Activated CD4-positive, CD25-positive, alpha-beta regulatory T cell treated with anti-CD3 and anti-CD28 coated beads, Interleukin-2, amount 50 U/mL, for 16 hours (primary cell): ENCODE measurements around the gene HSPA12A.

Source experiments
- DNase-seq: peaks from one replicate; pipeline ENCODE4 v3.0.0-alpha.2; 2020; ENCODE audit warnings: low read depth, low spot score

Gene HSPA12A

DNA sequence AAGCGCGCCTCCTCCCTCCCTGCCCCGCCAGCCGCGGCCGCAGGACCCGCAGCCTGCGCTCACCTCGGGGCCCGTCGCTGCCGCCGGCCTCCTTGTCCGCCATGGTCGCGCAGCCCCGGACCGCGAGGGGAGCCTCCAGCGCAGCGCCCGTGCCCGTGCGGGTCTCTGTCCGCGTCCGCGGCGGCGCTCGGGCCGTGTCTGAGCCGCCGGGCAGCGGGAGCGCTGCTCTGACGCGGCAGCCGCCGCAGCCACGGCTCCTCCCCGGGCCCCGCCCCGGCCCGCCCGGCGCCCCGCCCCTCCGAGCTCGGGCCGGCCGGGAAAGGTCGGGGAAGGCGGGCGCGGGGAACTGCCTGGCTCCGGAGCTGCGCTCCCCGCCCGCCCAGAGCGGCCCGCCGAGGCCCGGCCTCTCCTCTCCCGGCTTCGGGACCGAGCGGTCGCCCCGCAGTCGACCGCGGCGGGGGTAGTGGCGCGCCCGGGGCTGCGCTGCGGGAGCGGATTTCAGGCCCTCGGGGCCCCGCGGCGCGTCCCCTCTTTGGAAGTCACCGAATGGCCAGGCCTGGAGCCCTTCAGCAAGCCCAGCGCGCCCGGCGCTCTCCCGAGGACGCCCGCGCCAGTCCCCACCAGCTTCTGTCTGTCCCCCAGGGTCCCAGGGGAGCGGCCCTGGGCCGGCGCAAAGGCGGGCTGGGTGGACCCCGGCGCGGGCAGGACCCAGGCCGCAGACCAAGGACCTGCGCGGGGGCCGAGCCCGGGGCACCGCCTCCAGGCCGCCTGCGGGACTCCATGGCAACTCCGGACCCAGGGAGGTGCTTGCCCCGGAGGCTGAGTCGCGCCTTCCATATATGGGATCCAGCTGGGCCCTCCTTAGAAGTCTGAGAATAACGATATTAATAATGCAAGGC lies at the start of gene HSPA12A:
HSPA12A (minus strand) TSS at position 200 of the 899 bp plus-strand sequence; CDS start at position 103, 97 bp downstream.
- no peak for DNase-seq

- DNase-seq, result no peak
These were observed 48.9 kb upstream of the HSPA12A start for GRCh38 chr10:116791241-116791640.

- peak; percentile 50 for DNase-seq
These were observed 45.7 kb upstream of the HSPA12A start for GRCh38 chr10:116787893-116788665.

DNA sequence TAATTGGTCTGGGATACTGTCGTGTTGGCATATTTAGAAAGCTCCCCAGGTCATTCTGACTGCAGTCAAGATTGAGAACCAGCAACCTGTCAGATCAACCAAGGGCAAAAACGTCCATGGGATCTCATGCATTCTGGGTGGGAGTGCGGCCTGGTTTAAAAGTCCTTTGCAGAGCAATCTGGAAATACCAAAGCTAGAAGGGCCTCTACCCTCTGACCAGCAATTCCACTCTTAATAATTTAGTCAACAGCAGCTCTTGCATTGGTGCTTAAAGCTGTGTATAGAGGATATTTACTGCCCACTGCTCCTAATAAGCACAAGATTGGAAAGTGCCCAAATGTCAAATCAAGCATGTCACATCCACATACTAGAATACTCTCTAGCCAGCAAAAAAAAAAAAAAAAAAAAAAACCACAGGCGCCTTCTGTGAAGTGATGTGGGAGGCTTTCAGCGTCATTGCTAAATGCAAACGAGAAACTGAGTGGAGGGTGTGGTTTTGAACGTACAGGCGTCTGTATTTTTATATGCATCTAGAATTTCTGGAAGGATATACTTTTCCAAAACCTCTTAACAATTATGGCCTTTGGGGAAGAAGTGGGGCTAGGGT lies 44.8 kb upstream of the HSPA12A start:
- no peak for DNase-seq

GRCh38 chr10:116785867-116786266 lies 43.5 kb upstream of the HSPA12A start:
- DNase-seq, result no peak

DNA sequence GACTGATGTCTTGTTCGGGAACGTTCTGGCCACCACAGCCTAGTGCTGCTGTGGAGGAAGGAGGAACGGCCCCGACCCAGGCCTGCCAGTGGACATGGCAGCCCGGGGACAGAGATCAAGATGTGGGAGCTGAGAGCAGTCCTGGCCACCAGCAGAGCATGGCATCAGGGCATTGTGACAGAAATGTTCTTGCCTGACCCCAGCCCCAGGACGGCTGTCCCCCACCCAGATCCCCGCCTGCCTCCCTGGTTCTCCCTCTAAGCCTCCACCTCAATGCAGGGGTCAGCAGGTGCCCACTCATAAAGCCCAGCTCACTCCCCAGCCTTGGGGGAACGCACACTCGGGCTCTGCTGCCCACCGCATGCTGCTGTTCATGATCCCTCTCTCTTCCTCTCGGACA lies 42.9 kb upstream of the HSPA12A start:
- DNase-seq, result no peak

GRCh38 chr10:116784651-116785050 lies 42.3 kb upstream of the HSPA12A start:
- no peak for DNase-seq

- no peak for DNase-seq
These were observed 41.7 kb upstream of the HSPA12A start for GRCh38 chr10:116784035-116784434.

DNA sequence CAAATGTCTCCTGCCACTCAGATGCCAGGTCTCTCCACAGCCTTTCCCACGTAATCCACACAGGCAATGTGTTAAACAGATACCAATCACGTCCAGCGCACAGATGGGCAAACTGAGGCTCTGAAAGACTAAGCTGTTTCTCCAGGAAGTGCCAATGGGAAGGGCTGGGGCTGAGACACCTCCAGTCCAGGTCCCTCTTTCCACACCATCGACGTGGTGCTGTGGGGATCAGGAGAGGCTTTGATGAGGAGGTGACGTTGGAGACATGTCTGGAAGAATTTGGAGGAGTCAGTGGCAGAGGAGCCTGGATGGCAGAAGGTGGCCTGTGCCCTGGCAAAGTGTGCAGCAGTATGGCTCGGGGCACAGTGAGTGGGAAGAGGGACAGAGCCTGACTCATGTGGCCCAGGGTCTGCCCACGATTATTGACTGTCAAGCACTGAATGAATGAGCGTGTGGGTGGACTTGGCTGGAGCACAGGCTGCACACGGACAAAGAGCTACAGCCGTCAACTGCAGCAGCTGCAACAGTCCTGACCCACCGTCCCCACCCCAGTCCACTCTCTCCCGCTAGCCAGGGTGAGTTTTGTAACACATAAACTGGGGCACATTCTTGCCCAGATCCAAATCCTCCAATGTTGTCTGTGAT lies 40.8 kb upstream of the HSPA12A start:
- DNase-seq, result no peak

DNA sequence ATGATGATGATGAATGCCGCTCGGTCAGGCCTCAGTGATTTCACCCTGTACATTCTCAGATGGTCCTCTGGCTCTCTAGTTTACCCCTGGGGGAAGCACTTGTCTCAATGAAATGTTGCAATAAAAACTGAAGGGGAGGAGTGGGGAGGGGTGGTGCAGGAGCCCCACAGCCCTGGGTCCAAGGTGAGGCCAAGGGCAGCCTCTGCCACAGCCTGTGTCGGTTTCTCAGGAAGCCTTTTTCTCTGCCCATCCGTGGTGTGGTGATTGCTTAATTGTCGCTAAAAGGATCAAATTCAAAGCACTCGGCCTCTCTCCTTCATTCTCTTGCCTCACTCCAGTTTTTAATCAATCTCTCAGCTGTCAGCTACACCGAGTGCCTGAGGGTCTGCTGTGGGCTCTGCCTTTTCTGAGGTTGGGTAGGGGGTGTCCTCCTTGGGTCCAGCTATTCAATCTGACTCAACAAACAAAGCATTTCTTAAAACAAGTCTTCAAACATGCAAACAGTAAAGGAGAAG lies 39.1 kb upstream of the HSPA12A start:
- no peak for DNase-seq

GRCh38 chr10:116780691-116781205 lies 38.4 kb upstream of the HSPA12A start:
- no peak for DNase-seq

DNA sequence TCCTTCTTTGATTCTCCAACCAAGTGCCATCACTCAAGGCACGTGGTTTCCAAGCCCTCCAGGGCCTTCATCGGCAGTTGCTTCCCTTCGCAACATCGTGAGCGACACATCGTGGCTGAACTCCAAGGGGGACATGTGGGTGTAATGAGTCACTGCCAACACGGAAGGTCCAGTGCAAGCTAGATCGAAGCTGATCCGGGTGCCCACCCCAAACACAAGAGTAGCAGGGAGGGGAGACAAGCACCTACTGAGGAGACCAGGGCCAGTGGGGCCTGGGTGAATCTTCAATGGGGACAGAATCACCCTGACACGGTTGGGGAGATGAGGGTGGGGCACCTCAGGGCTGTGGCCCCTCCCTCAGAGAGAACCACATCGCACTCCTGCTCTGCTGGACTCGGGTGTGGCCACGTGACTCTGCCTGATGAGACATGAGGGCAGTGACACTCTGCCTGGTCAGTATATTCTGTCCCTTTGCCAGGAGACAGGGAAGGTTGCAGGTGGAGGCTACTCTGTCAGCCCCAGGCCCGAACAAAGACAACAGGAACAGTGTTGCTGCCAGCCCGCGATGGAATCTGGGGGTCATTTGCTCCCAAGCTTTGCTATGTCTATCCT lies 36.8 kb upstream of the HSPA12A start:
- DNase-seq, result no peak

DNA sequence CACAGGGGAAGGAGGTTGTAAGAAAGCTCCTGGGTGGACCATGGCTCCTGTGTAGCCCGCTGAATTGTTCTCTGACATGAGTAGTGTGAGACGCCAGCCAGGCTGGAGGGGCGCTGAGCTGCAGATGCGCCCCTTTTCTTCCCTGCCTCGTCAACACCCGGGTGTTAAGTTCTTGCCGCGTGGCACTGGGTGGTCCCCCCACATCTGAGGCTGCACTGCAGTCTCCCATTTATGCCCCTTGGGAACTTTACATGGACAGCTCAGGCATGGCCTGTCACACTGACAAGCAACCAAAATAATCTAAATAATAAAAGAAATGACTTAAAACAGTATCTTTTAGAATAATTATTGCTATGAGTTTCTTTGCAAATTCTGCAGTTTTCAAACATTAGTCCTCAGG lies 34.6 kb upstream of the HSPA12A start:
- DNase-seq, result no peak

DNA sequence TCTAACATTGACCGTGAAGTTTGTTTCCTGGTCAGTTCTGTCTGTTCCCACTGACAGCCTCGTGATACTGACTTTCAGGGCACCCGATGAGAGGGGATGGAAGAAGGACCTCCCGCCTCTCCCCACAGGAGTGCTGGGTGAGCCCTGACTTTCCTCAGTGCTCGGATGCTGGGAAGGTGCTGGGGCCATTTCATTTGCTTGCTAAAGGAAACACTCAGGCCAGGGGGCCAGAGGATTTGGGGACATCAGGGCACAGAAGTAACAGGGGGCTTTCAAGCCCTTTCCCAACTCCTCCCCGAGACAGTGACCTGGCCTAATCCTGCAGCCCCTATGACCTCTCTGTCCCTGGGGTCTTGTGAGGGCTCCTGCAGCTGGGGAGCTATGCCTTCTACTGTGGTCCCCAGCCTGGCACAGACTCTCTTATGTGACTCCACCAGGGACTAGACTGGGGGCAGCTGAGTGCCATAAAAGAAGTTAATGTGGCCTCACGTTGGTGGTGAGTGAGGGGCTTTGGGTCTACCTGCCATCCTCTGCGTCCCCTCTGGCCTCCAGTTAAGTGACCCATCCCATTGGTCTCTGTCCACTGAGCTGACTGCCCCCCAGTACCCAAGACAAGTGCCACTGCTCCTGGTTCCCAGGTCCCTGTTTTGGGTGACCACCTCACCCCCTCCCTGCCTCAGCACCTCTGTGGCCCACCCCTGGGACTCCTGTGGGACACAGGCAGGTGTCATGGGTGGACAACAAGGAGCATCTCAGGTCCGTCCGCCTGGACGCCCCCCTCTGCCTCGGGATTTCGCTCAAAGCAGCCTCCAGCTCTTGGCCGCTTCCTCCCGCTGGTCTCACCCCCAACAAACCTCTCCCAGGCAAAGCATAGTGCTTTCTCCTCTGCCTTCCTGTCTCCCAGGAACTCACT lies 33.4 kb upstream of the HSPA12A start:
- DNase-seq, result no peak

GRCh38 chr10:116774728-116775151 lies 32.4 kb upstream of the HSPA12A start:
- no peak for DNase-seq

GRCh38 chr10:116772909-116773705 lies 30.7 kb upstream of the HSPA12A start:
- DNase-seq, result no peak

GRCh38 chr10:116771959-116772585 lies 29.7 kb upstream of the HSPA12A start:
- no peak for DNase-seq
